ENCODE results near the gene SRI. TPM values are rescaled to one million over a fixed set of nuclear protein-coding genes. Genes with fewer than 3 reads are reported as not detected.

The SRI gene
- polyA plus RNA-seq, 1 of the 3 experiments (the other 2 are of a cell fraction), result 197 TPM

- TF ChIP-seq POLR2AphosphoS5 (IDR thresholded peaks at IDR 0.05; ENCODE audit: low read depth, low read length) (no peak), FOXJ3 (CRISPR knock-in tag; IDR thresholded peaks at IDR 0.05) (no peak), CHD2 (IDR thresholded peaks at IDR 0.05; ENCODE audit: low read length, partially characterized antibody) (no peak), GATA2 (CRISPR knock-in tag; IDR thresholded peaks at IDR 0.05) (no peak), TAF1 (IDR thresholded peaks at IDR 0.05; ENCODE audit: borderline replicate concordance, low read depth, low read length) (no peak), RCOR1 (IDR thresholded peaks at IDR 0.05; ENCODE audit: low read length) (no peak), RFX5 (IDR thresholded peaks at IDR 0.05; ENCODE audit: low read length) (no peak), RAD21 (IDR thresholded peaks at IDR 0.05; ENCODE audit: low read length) (no peak), USF2 (IDR thresholded peaks at IDR 0.05; ENCODE audit: borderline replicate concordance, low read depth, low read length) (no peak), MXI1 (IDR thresholded peaks at IDR 0.05; ENCODE audit: low read depth, low read length) (no peak), MAX (IDR thresholded peaks at IDR 0.05; ENCODE audit: low read depth) (no peak), RXRA (IDR thresholded peaks at IDR 0.05; ENCODE audit: borderline replicate concordance, low read depth) (no peak), USF1 (IDR thresholded peaks at IDR 0.05; ENCODE audit: borderline replicate concordance, low read depth) (no peak), IRF3 (IDR thresholded peaks at IDR 0.05; ENCODE audit: low read depth, low read length) (no peak)
- H3K9me3 ChIP-seq, result peaks cover 7% of the 10 kb centered on the region; the same call in 1 of the 2 replicates
- H3K4me2 ChIP-seq, result no peak overlapping the region
- CTCF ChIA-PET, result no interaction called here
- H3K27ac ChIP-seq (ENCODE audit: low read depth in 2 of 2, low read length in 1 of 2), result no peak overlapping the region
- no peak overlapping the region for H3K4me3 ChIP-seq (ENCODE audit: low read depth in 2 of 2, low read length in 1 of 2)
- no peaks in the 10 kb centered on the region for H3K27me3 ChIP-seq (ENCODE audit: insufficient read depth)
- POLR2A ChIA-PET, result no interaction called here
- no peak overlapping the region for H3K9ac ChIP-seq
- no peaks in the 10 kb centered on the region for H3K79me2 ChIP-seq (ENCODE audit: insufficient read depth)
- H4K20me1 ChIP-seq (ENCODE audit: insufficient read depth), result no peaks in the 10 kb centered on the region
- no peak overlapping the region for H2AFZ ChIP-seq (ENCODE audit: low read depth)
- H3F3A ChIP-seq (replicated peaks; ENCODE audit: insufficient read depth), result no peaks in the 10 kb centered on the region
- no peaks in the 10 kb centered on the region for H3K9me2 ChIP-seq
- no peaks in the 10 kb centered on the region for H3K36me3 ChIP-seq (replicated peaks in 1 of 2; ENCODE audit: control insufficient read depth in 1 of 2, insufficient read depth in 2 of 2, low read length in 1 of 2)
- DNase-seq, result no peak
- H3K4me1 ChIP-seq (ENCODE audit: control insufficient read depth in 1 of 2, insufficient read depth in 2 of 2, low read depth in 1 of 2, low read length in 1 of 2), result no peaks in the 10 kb centered on the region; a peak in 1 of 4 replicates
Measured at GRCh38 chr7:88256906-88257305, 37.1 kb upstream of the SRI start.

GRCh38 chr7:88254721-88255424 lies 35.0 kb upstream of the SRI start:
- no peaks in the 10 kb centered on the region for H3K79me2 ChIP-seq (ENCODE audit: insufficient read depth)
- H3K9me3 ChIP-seq, result peaks cover 7% of the 10 kb centered on the region; the same call in 1 of the 2 replicates
- no peaks in the 10 kb centered on the region for H4K20me1 ChIP-seq (ENCODE audit: insufficient read depth)
- H3K4me2 ChIP-seq, result no peak overlapping the region
- H3F3A ChIP-seq (replicated peaks; ENCODE audit: insufficient read depth), result no peaks in the 10 kb centered on the region
- H3K4me1 ChIP-seq (ENCODE audit: control insufficient read depth in 1 of 2, insufficient read depth in 2 of 2, low read depth in 1 of 2, low read length in 1 of 2), result no peaks in the 10 kb centered on the region
- H3K9ac ChIP-seq, result no peak overlapping the region
- no peaks in the 10 kb centered on the region for H3K36me3 ChIP-seq (replicated peaks in 1 of 2; ENCODE audit: control insufficient read depth in 1 of 2, insufficient read depth in 2 of 2, low read length in 1 of 2)
- CTCF ChIA-PET, result interaction anchor here (1.4 to 5.3 kb wide), 2 partner anchors 11 to 28 kb away, joined by 3 to 31 read pairs; no protein-coding TSS in a partner anchor
- H2AFZ ChIP-seq (ENCODE audit: low read depth), result no peak overlapping the region
- WGBS (ENCODE audit: low lambda C conversion rate), result 20% methylated on average over 2 of the region's 2 CpGs
- no peak overlapping the region for H3K27ac ChIP-seq (ENCODE audit: low read depth in 2 of 2, low read length in 1 of 2)
- H3K27me3 ChIP-seq (ENCODE audit: insufficient read depth), result no peaks in the 10 kb centered on the region
- POLR2A ChIA-PET, result interaction anchor here (0.6 kb wide), 1 partner anchor 265 kb away, joined by 3 read pairs; no protein-coding TSS in a partner anchor
- no peak for DNase-seq
- H3K4me3 ChIP-seq (ENCODE audit: low read depth in 2 of 2, low read length in 1 of 2), result no peak overlapping the region
- no peaks in the 10 kb centered on the region for H3K9me2 ChIP-seq
- TF ChIP-seq ELF1 (IDR thresholded peaks at IDR 0.05), result no peak
- TF ChIP-seq GATA2 (CRISPR knock-in tag; IDR thresholded peaks at IDR 0.05), result no peak
- TF ChIP-seq POLR2AphosphoS5 (IDR thresholded peaks at IDR 0.05; ENCODE audit: low read depth, low read length), result no peak
- TF ChIP-seq IRF3 (IDR thresholded peaks at IDR 0.05; ENCODE audit: low read depth, low read length), result no peak
- no peak for TF ChIP-seq REST (IDR thresholded peaks at IDR 0.05; ENCODE audit: low read depth, low read length)
- TF ChIP-seq USF2 (IDR thresholded peaks at IDR 0.05; ENCODE audit: borderline replicate concordance, low read depth, low read length), result no peak
- no peak for TF ChIP-seq NFIC (IDR thresholded peaks at IDR 0.05; ENCODE audit: borderline replicate concordance)
- TF ChIP-seq RAD21 (IDR thresholded peaks at IDR 0.05; ENCODE audit: low read length), result no peak

Data from SK-N-SH (cell line).